HFFc6 (cell line): ENCODE measurements around the gene INPP5J. TPM values are rescaled to one million over a fixed set of nuclear protein-coding genes. Genes with fewer than 3 reads are reported as not detected.

ENCODE experiments used
- DNase-seq: peaks from one replicate; pipeline ENCODE4 v3.0.0-alpha.2; 2018
- H3K27ac Mint-ChIP-seq: 2 replicates; pipeline ENCODE4 v1.8.0; 2020; ENCODE audit warnings: mild to moderate bottlenecking, mixed read lengths
- H3K27me3 Mint-ChIP-seq: 2 replicates; pipeline ENCODE4 v1.8.0; 2021; ENCODE audit warnings: mild to moderate bottlenecking, moderate library complexity, mixed read lengths; ENCODE audit not compliant: insufficient read depth
- H3K36me3 Mint-ChIP-seq: 2 replicates; pipeline ENCODE4 v1.8.0; 2021; ENCODE audit warnings: low read depth, mixed read lengths
- H3K4me1 Mint-ChIP-seq: 2 replicates; pipeline ENCODE4 v1.8.0; 2020; ENCODE audit warnings: low read depth, mixed read lengths
- H3K4me3 Mint-ChIP-seq: 2 replicates; pipeline ENCODE4 v1.8.0; 2020; ENCODE audit warnings: mild to moderate bottlenecking, moderate library complexity, mixed read lengths
- H3K9me3 Mint-ChIP-seq: 2 replicates; pipeline ENCODE4 v1.8.0; 2020; ENCODE audit warnings: mild to moderate bottlenecking, mixed read lengths
- CTCF ChIP-seq: fragments of 200-600 bp; sonication (generic); IDR thresholded peaks from 2 replicates; pipeline ENCODE4 v1.5.0; 2021; ENCODE audit warnings: antibody characterized with exemption, mild to moderate bottlenecking
- total RNA-seq, 6 experiments: library from RNA; stranded (reverse); fragmentation: NEBNext Ultra II Directional; extraction: Animal tissue kit (Norgen Biotek cat#: 25700); gene quantifications; 2 replicates in 1 of 6; 3 replicates in 5 of 6; pipeline ENCODE4 v1.2.3, GENCODE V29; 2021

The INPP5J gene
- total RNA-seq, 6 experiments from 2014 or later = 0.69 to 1.6 (median 1.0) TPM

DNA sequence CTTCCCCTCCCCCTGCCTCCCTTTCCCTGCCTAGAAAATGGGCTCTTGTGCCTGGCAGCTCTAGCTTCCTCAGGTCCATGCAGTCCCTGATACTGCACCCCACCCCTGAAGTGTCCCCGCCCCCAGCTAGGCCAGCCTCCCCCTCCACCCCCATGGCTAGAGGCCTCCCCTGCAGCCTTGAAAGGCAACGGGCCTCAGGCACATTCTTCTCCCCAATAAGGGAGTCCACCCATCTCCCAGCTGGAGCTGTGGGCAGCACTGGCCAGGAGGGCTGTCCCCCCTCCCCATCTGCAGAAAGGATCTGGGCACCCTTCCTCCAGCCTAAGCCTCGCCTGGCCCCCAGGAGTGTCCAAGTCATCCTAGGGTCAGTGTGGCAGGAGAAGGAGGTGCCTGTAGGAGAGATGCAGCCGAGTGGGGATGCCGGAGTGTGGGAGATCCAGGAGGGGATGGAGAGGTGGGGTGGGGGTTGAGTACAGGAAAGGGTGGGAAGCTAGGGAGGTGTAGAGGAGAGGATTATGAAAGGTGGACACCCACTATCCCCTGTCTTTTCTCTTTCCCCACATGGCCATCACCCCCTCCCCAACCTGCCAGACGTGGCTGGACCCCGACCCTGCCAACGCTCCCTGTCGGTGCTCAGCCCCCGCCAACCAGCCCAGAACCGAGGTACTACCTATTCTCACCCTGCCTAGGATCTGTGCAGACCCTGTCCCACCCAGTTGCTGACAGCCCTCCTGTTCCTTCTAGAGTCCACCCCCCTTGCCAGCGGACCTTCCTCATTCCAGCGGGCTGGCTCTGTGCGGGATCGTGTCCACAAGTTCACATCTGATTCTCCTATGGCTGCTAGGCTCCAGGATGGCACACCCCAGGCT lies 32.3 kb upstream of the INPP5J start:
- Mint-ChIP-seq H3K9me3 (no peaks in the 10 kb centered on the region), H3K4me3 (no peak overlapping the region), H3K36me3 (peaks cover 13% of the 10 kb centered on the region), H3K4me1 (peaks cover 12% of the 10 kb centered on the region), H3K27ac (no peak overlapping the region), H3K27me3 (peaks cover 1% of the 10 kb centered on the region; the same call in 1 of the 2 replicates)
- TF ChIP-seq CTCF = no peak
- DNase-seq = no peak

- no peak for TF ChIP-seq CTCF
- H3K4me1 Mint-ChIP-seq = peaks cover 7% of the 10 kb centered on the region
- no peaks in the 10 kb centered on the region for H3K9me3 Mint-ChIP-seq
- H3K36me3 Mint-ChIP-seq = peaks cover 21% of the 10 kb centered on the region
- no peak overlapping the region for H3K4me3 Mint-ChIP-seq
- no peak overlapping the region for H3K27ac Mint-ChIP-seq
- DNase-seq = no peak
- H3K27me3 Mint-ChIP-seq = peaks cover 3% of the 10 kb centered on the region
Observed at GRCh38 chr22:31091106-31091975, 31.4 kb upstream of the INPP5J start.

GRCh38 chr22:31092161-31092560 lies 30.6 kb upstream of the INPP5J start:
- no peak for TF ChIP-seq CTCF
- Mint-ChIP-seq H3K4me1 (no peaks in the 10 kb centered on the region), H3K4me3 (no peak overlapping the region), H3K27ac (no peak overlapping the region), H3K27me3 (peaks cover 3% of the 10 kb centered on the region), H3K36me3 (peaks cover 23% of the 10 kb centered on the region), H3K9me3 (no peaks in the 10 kb centered on the region)
- no peak for DNase-seq

- no peak for TF ChIP-seq CTCF
- Mint-ChIP-seq H3K9me3 (no peaks in the 10 kb centered on the region), H3K27me3 (peaks cover 3% of the 10 kb centered on the region), H3K4me1 (no peaks in the 10 kb centered on the region), H3K4me3 (no peak overlapping the region), H3K27ac (no peak overlapping the region), H3K36me3 (peaks cover 23% of the 10 kb centered on the region)
- no peak for DNase-seq
Observed at GRCh38 chr22:31093086-31093850, 29.5 kb upstream of the INPP5J start.

- Mint-ChIP-seq H3K27ac (no peak overlapping the region; the same call in 1 of the 2 replicates), H3K36me3 (peaks cover 23% of the 10 kb centered on the region), H3K9me3 (no peaks in the 10 kb centered on the region), H3K4me3 (no peak overlapping the region), H3K4me1 (0 out of 2 replicates have a peak, but pooled peaks cover under 1% of the 10 kb centered on the region), H3K27me3 (peaks cover 3% of the 10 kb centered on the region)
- TF ChIP-seq CTCF = no peak
- DNase-seq = no peak
Observed at GRCh38 chr22:31094021-31094551, 28.7 kb upstream of the INPP5J start.
